ENCODE data around the gene HTRA3.
"Not testable (repeated sequence)": the region's sequence is repeated elsewhere in the genome, so short reads cannot be mapped to it uniquely, and the experiment has no call there.

HTRA3 gene

GRCh38 chr4:8338351-8338961 is 68.9 kb downstream of the HTRA3 start:
- no peak for DNase-seq (ENCODE audit: extremely low read depth in 1 of 2, low read depth in 1 of 2)

GRCh38 chr4:8340781-8341241 is 71.3 kb downstream of the HTRA3 start:
- DNase-seq (ENCODE audit: extremely low read depth in 1 of 2, low read depth in 1 of 2): no peak

- DNase-seq (ENCODE audit: extremely low read depth in 1 of 2, low read depth in 1 of 2): not testable (repeated sequence)
These were observed 71.7 kb downstream of the HTRA3 start for GRCh38 chr4:8341281-8341680.

- no peak for DNase-seq (ENCODE audit: extremely low read depth in 1 of 2, low read depth in 1 of 2)
These were observed 72.1 kb downstream of the HTRA3 start for GRCh38 chr4:8341691-8342090.

- DNase-seq (ENCODE audit: extremely low read depth in 1 of 2, low read depth in 1 of 2): no peak
These were observed 73.2 kb downstream of the HTRA3 start for GRCh38 chr4:8342651-8343261.

GRCh38 chr4:8343262-8343966 is 73.9 kb downstream of the HTRA3 start:
- DNase-seq (ENCODE audit: extremely low read depth in 1 of 2, low read depth in 1 of 2): no peak

GRCh38 chr4:8343967-8344331 is 74.4 kb downstream of the HTRA3 start:
- no peak for DNase-seq (ENCODE audit: extremely low read depth in 1 of 2, low read depth in 1 of 2)

GRCh38 chr4:8344377-8344776 is 74.8 kb downstream of the HTRA3 start:
- DNase-seq (ENCODE audit: extremely low read depth in 1 of 2, low read depth in 1 of 2): no peak

- DNase-seq (ENCODE audit: extremely low read depth in 1 of 2, low read depth in 1 of 2): no peak
These were observed 75.7 kb downstream of the HTRA3 start for GRCh38 chr4:8345053-8345945.

- DNase-seq (ENCODE audit: extremely low read depth in 1 of 2, low read depth in 1 of 2): no peak
These were observed 76.6 kb downstream of the HTRA3 start for GRCh38 chr4:8345946-8346814.

- DNase-seq (ENCODE audit: extremely low read depth in 1 of 2, low read depth in 1 of 2): no peak
These were observed 77.5 kb downstream of the HTRA3 start for GRCh38 chr4:8346838-8347605.

- DNase-seq (ENCODE audit: extremely low read depth in 1 of 2, low read depth in 1 of 2): no peak
These were observed 78.1 kb downstream of the HTRA3 start for GRCh38 chr4:8347660-8348059.

- no peak for DNase-seq (ENCODE audit: extremely low read depth in 1 of 2, low read depth in 1 of 2)
These were observed 78.5 kb downstream of the HTRA3 start for GRCh38 chr4:8348071-8348470.

- not testable (repeated sequence) for DNase-seq (ENCODE audit: extremely low read depth in 1 of 2, low read depth in 1 of 2)
These were observed 79.7 kb downstream of the HTRA3 start for GRCh38 chr4:8349236-8349635.

GRCh38 chr4:8349664-8350236 is 80.2 kb downstream of the HTRA3 start:
- no peak for DNase-seq (ENCODE audit: extremely low read depth in 1 of 2, low read depth in 1 of 2)

GRCh38 chr4:8350352-8350751 is 80.8 kb downstream of the HTRA3 start:
- DNase-seq (ENCODE audit: extremely low read depth in 1 of 2, low read depth in 1 of 2): no peak

GRCh38 chr4:8350841-8351461 is 81.4 kb downstream of the HTRA3 start:
- DNase-seq (ENCODE audit: extremely low read depth in 1 of 2, low read depth in 1 of 2): no peak

GRCh38 chr4:8351931-8352367 is 82.4 kb downstream of the HTRA3 start:
- no peak for DNase-seq (ENCODE audit: extremely low read depth in 1 of 2, low read depth in 1 of 2)

All from stimulated activated CD8-positive, alpha-beta memory T cell treated with anti-CD3 and anti-CD28 coated beads, Interleukin-7, amount 100 ng/mL, for 48 hours (primary cell).